B cell (primary cell): Measurements from ENCODE around the gene NCBP2. TPM values are rescaled to one million over a fixed set of nuclear protein-coding genes. Genes with fewer than 3 reads are reported as not detected.

Source experiments
- ATAC-seq: fragments of 200-7000 bp; cut with Tn5 transposase; one replicate; pipeline ENCODE4 v1.10.0; 2021; ENCODE audit warnings: low read depth, mild to moderate bottlenecking, moderate number of reproducible peaks, moderate library complexity
- CTCF ChIA-PET: fragments of 350-600 bp; sonication (Branson Sonifier 250); formaldehyde crosslinking; loops from one replicate; lab custom pipeline; 2021; ENCODE audit warnings: antibody characterized with exemption, inconsistent platforms; lab: Charles Lee
- POLR2A ChIA-PET: fragments of 350-600 bp; sonication (Branson Sonifier 250); formaldehyde crosslinking; loops from one replicate; lab custom pipeline; 2021; ENCODE audit warnings: antibody characterized with exemption; lab: Charles Lee
- DNase-seq: peaks from one replicate; pipeline ENCODE4 v3.0.0; 2013
- H2AFZ ChIP-seq: 2 replicates; pipeline ENCODE4 v1.6.1; 2012; ENCODE audit warnings: mild to moderate bottlenecking, low read depth, low read length; ENCODE audit not compliant: insufficient read depth, poor library complexity, severe bottlenecking
- H3K27ac ChIP-seq, 2 donors: 1 replicate in 1 of 2; 2 replicates in 1 of 2; pipeline ENCODE4 v1.5.1; 2012 to 2013; ENCODE audit warnings: low read length in 2 of 2, mild to moderate bottlenecking in 2 of 2, moderate library complexity in 1 of 2
- H3K27me3 ChIP-seq, 4 experiments: fragments of 200-600 bp in 1 of 4; sonication (generic) in 1 of 4; replicated peaks in 1 of 4; 1 replicate in 2 of 4; 2 replicates in 2 of 4; pipeline versions ENCODE4 v1.6.1 to v1.7.0; 2013 to 2016; ENCODE audit warnings: low read length in 3 of 4, mild to moderate bottlenecking in 2 of 4, mixed read lengths in 1 of 4, moderate library complexity in 1 of 4; ENCODE audit not compliant: insufficient read depth in 4 of 4, control insufficient read depth in 3 of 4; ENCODE audit errors: control extremely low read depth in 1 of 4
- H3K36me3 ChIP-seq, 2 experiments: replicated peaks in 1 of 2; 1 replicate in 1 of 2; 2 replicates in 1 of 2; pipeline versions ENCODE4 v1.6.1 to v1.7.1; 2013; ENCODE audit warnings: low read length in 1 of 2; ENCODE audit not compliant: insufficient read depth in 2 of 2, control insufficient read depth in 1 of 2; ENCODE audit errors: control extremely low read depth in 1 of 2, extremely low read depth in 1 of 2
- H3K4me1 ChIP-seq, 2 donors: fragments of 200-600 bp in 1 of 2; sonication (generic) in 1 of 2; 1 replicate in 1 of 2; 2 replicates in 1 of 2; pipeline versions ENCODE4 v1.5.1 to v1.6.1; 2013 to 2017; ENCODE audit warnings: low read length in 2 of 2; ENCODE audit not compliant: control insufficient read depth in 2 of 2, insufficient read depth in 2 of 2
- H3K4me2 ChIP-seq: replicated peaks from 2 replicates; pipeline ENCODE3; 2012; ENCODE audit warnings: mild to moderate bottlenecking, low read depth, low read length; ENCODE audit not compliant: poor library complexity, severe bottlenecking
- H3K4me3 ChIP-seq, 5 experiments: fragments of 200-600 bp in 1 of 5; sonication (generic) in 1 of 5; 1 replicate in 3 of 5; 2 replicates in 2 of 5; pipeline versions ENCODE4 v1.5.1 to v1.7.0; 2011 to 2016; ENCODE audit warnings: low read length in 4 of 5, mild to moderate bottlenecking in 4 of 5, low read depth in 2 of 5, control low read depth in 1 of 5, moderate library complexity in 1 of 5; ENCODE audit not compliant: insufficient read depth in 1 of 5; ENCODE audit errors: control extremely low read depth in 1 of 5, extremely low read depth in 1 of 5
- H3K79me2 ChIP-seq: fragments of 200-600 bp; sonication (generic); one replicate; pipeline ENCODE4 v1.6.0; 2016; ENCODE audit warnings: low read length; ENCODE audit not compliant: control insufficient read depth, insufficient read depth
- H3K9ac ChIP-seq: fragments of 200-600 bp; sonication (generic); 2 replicates; pipeline ENCODE4 v1.6.1; 2017; ENCODE audit warnings: mild to moderate bottlenecking, low read length, moderate library complexity
- H3K9me3 ChIP-seq, 3 donors: one replicate each; pipeline versions ENCODE4 v1.6.1 to v1.7.1; 2013; ENCODE audit warnings: low read length in 2 of 3; ENCODE audit not compliant: control insufficient read depth in 2 of 3, insufficient read depth in 1 of 3; ENCODE audit errors: control extremely low read depth in 1 of 3
- H4K20me1 ChIP-seq: 2 replicates; pipeline ENCODE4 v1.6.0; 2012; ENCODE audit warnings: mild to moderate bottlenecking, low read length; ENCODE audit not compliant: insufficient read depth, control insufficient read depth, poor library complexity, severe bottlenecking
- H3K27ac Mint-ChIP-seq: one replicate; pipeline ENCODE4 v1.8.0; 2021; ENCODE audit warnings: mixed read lengths
- H3K27me3 Mint-ChIP-seq: one replicate; pipeline ENCODE4 v1.8.0; 2021; ENCODE audit warnings: mixed read lengths
- H3K4me1 Mint-ChIP-seq: one replicate; pipeline ENCODE4 v1.8.0; 2021; ENCODE audit warnings: mixed read lengths
- H3K4me3 Mint-ChIP-seq: one replicate; pipeline ENCODE4 v1.8.0; 2021; ENCODE audit warnings: mixed read lengths
- H3K9me3 Mint-ChIP-seq: one replicate; pipeline ENCODE4 v1.8.0; 2022; ENCODE audit warnings: mixed read lengths; ENCODE audit not compliant: insufficient read depth
- CTCF ChIP-seq: fragments of 200-600 bp; IDR thresholded peaks from one replicate; pipeline ENCODE4 v1.8.0; 2022; ENCODE audit warnings: antibody characterized with exemption, mild to moderate bottlenecking
- EZH2 ChIP-seq: IDR thresholded peaks from 2 replicates; pipeline ENCODE4 v1.6.1; 2012; ENCODE audit warnings: borderline replicate concordance, low read depth, mild to moderate bottlenecking, moderate library complexity, low read length; ENCODE audit not compliant: insufficient read depth, poor library complexity, severe bottlenecking
- WGBS: methylation state at CpG from one replicate; pipeline ENCODE4 v1.1.5; 2013; ENCODE audit warnings: missing lambda C conversion rate; ENCODE audit not compliant: insufficient coverage; 5-methylcytosine and 5-hydroxymethylcytosine counted together
- intact Hi-C: fragments of 100-400 bp; cut with micrococcal nuclease; formaldehyde crosslinking; loops from one replicate; pipeline ENCODE4 v1.10.0; 2022
- polyA plus RNA-seq: library from polyadenylated mRNA; depleted of rRNA; stranded (reverse); fragments of >200 nt; gene quantifications from 2 replicates; pipeline ENCODE4 v1.2.3, GENCODE V29; 2012
- total RNA-seq, 2 donors: library from RNA; stranded (reverse); fragments of 120-200 nt in 1 of 2; gene quantifications; 1 replicate in 1 of 2; 2 replicates in 1 of 2; pipeline versions ENCODE4 v1.2.3 to v1.2.4, GENCODE V29; 2013 to 2022

The NCBP2 gene
- total and polyA plus RNA-seq, 2 donors (not counting 1 experiment from before 2014, with no cell fraction given) = 25.5 to 95.0 TPM

GRCh38 chr3:196914866-196915265, 27.5 kb downstream of the NCBP2 start:
- Mint-ChIP-seq H3K4me1 (peaks cover 4% of the 10 kb centered on the region), H3K27ac (no peak overlapping the region), H3K9me3 (no peaks in the 10 kb centered on the region), H3K4me3 (no peak overlapping the region), H3K27me3 (no peaks in the 10 kb centered on the region)
- peaks cover 4 to 10% (median 10%) of the 10 kb centered on the region in 3 donors for H3K9me3 ChIP-seq
- H3K9ac ChIP-seq = no peak overlapping the region
- H2AFZ ChIP-seq = no peak overlapping the region
- ChIA-PET CTCF (no interaction called here), POLR2A (no interaction called here)
- DNase-seq (no peak), ATAC-seq (no peak)
- H3K4me2 ChIP-seq = no peak overlapping the region
- no peaks in the 10 kb centered on the region for H3K4me1 ChIP-seq
- no peak overlapping the region for H3K4me3 ChIP-seq
- peaks cover 9 to 10% of the 10 kb centered on the region in 2 experiments for H3K36me3 ChIP-seq
- WGBS = 96% methylated on average over 3 of the region's 4 CpGs
- no peak overlapping the region for H3K27ac ChIP-seq
- TF ChIP-seq EZH2 (no peak), CTCF (no peak)
- intact Hi-C loops = no loop called here
- no peaks in the 10 kb centered on the region for H4K20me1 ChIP-seq
- no peaks in the 10 kb centered on the region for H3K27me3 ChIP-seq
- H3K79me2 ChIP-seq = no peaks in the 10 kb centered on the region

GRCh38 chr3:196903740-196904139, 38.6 kb downstream of the NCBP2 start:
- ChIA-PET CTCF (no interaction called here), POLR2A (no interaction called here)
- Mint-ChIP-seq H3K4me3 (no peak overlapping the region), H3K4me1 (no peaks in the 10 kb centered on the region), H3K27me3 (no peaks in the 10 kb centered on the region), H3K9me3 (no peaks in the 10 kb centered on the region), H3K27ac (no peak overlapping the region)
- Histone ChIP-seq H3K4me1 (no peaks in the 10 kb centered on the region), H3K36me3 (peaks cover 15 to 50% of the 10 kb centered on the region in 2 experiments), H3K9ac (no peak overlapping the region), H3K27me3 (no peaks in the 10 kb centered on the region), H2AFZ (no peak overlapping the region), H3K9me3 (peaks cover 0 to 1% (median 0%) of the 10 kb centered on the region in 3 donors), H3K4me3 (no peak overlapping the region), H3K27ac (no peak overlapping the region), H3K4me2 (no peak overlapping the region), H4K20me1 (no peaks in the 10 kb centered on the region), H3K79me2 (no peaks in the 10 kb centered on the region)
- 100% methylated on average over 2 of the region's 2 CpGs for WGBS
- ATAC-seq (no peak), DNase-seq (no peak)
- TF ChIP-seq CTCF = no peak
- TF ChIP-seq EZH2 = no peak
- intact Hi-C loops = no loop called here
